ENCODE data around the gene A2M.
A peak's percentile ranks its signal among the peaks of the same experiment; 100 is the strongest.

Gene A2M

DNA sequence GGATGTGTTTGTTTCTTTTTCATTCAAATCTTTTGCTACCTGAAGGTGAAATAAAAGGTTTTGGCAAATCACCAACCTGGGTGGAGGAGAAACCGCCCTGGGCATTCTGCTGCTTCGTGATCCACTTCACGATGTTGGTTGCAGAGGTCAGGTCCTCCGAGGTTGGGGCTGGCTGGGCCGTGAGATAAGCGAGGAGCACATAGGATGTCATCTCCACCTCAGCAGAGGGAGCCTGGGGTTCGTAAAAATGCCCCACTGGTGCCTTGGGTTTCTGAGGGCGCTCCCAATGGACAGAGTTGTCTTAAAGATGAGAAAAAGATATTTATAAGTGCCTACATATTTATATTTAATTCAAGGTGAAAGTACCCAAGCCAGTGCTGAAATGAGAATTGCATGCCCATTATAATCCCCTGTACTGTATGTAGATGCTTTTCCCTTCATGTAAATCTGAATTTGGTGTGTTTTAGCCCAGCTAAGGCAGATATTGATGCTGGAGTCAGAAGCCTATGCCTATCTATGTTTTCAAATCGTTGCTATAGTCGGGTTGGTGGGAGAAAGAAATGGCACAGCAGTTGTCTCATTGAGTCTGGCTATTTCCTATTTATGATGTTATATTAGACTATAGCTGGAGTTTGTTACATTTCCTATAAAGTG lies 41.1 kb downstream of the A2M start:
- DNase-seq (ENCODE audit: low read depth, low spot score) = no peak

DNA sequence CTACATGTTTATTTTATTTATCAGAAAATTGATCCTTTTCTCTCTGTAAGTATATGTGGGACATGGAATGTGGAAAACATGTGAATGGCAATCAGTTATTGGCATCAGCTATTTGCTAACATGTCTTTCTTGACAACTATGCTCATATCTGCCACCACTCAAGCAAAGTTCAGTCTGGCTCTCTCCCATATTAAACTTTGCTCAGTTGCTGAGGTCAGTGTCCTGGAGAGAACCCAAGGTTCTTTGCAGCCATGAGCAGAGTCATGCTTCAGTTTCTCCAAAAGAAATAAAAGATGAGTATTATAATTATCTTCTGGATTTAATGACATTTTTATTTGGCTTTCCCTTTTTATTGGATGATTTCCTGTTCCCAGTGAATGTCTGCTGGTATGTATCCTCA lies 42.6 kb downstream of the A2M start:
- DNase-seq (ENCODE audit: low read depth, low spot score) = no peak

DNA sequence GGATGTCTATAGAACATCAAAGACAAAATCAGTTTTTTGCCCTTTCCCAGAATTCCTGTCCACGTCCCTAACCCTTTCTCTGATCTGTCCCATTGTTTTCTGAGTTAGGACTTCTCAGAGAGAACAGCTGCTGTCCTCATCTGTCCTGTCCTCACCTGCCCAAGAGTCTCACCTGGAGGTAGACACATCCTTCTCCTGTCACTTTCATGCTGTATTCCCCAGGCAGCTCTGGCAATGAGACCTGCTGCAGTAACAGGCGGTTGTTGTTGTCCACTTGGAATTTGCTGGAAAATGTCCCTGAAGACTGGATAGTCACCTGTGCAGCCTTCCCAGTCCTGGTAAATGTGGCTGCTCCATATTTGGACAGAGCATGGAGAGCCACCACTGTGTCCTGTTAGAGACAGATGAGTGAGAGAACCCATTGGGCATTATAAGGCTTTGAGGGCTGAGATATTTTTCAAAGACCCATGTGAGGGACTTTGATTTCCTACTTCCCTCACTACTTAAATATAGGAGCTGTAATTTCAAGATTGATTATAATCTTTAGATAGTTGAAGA lies 43.2 kb downstream of the A2M start:
- no peak for DNase-seq (ENCODE audit: low read depth, low spot score)

DNA sequence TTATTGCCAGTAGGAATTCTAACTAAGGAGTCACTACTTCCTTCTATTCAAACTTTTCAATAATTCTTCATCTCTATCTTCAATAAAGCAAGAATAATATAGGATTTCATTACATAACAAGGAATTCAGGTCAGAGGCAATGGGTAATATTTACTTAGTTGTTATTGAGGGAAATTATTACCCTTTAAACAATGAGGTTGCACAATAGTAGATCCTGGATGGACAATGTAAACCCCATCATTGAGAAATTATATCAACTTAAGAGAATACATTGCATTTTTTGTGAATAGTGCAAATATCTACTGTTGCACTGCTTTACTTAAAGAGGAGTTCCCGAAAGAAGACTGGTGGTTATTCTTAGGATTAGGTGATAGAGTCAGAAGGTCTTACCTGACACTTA lies 43.8 kb downstream of the A2M start:
- DNase-seq (ENCODE audit: low read depth, low spot score) = no peak

DNA sequence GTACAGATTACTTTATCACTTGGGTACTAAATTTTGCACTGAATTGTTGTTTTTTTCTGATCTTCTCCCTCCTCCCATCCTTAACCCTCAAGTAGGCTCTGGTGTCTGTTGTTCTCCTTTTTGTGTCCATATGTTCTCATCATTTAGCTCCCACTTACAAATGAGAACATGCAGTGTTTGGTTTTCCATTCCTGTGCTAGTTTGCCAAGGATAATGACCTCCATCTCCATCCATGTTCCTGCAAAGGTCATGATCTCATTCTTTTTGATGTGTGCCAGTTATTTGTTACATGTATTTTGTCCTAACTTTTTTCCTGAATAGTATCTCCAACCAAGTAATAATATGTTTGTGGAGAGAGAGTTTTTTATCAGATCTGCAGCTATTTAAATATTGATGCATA lies 44.2 kb downstream of the A2M start:
- no peak for DNase-seq (ENCODE audit: low read depth, low spot score)

DNA sequence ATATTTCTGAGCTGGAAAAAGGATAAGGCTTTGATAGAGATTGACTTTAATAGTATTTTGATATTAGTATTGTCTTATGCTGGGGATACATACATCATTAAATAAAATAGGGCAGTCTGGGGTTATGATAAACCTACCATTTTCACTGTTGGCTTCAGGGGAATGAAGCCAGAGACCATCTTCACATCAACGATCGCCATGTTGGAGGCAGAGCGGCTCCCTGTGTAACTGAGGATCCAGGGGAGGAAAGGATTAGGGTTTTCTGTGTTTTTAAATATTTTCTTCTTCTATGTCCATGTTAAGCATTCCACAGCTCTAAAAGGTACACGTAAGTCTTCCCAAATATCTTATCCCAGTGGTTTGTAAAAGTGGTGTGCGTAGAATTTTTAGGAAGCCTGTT lies 45.4 kb downstream of the A2M start:
- DNase-seq (ENCODE audit: low read depth, low spot score) = no peak

DNA sequence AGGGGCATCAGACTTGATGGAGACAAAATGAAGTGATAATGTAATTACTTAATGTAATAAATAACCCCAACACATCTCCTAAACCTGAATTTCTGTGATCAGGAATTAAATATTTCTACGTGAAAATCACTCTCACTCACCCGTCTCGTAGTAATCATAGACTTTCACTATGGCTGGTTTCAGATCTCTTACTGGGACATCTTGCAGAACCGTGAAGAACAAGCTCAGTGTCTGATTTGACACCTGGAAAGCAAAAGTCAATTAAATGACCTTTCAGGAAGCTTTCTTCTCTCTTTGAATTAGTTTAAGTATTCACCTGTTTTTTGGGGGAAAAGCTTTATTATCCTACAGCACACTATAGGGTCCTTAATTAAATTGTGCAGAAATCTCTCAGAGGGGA lies 47.1 kb downstream of the A2M start:
- DNase-seq (ENCODE audit: low read depth, low spot score) = no peak

DNA sequence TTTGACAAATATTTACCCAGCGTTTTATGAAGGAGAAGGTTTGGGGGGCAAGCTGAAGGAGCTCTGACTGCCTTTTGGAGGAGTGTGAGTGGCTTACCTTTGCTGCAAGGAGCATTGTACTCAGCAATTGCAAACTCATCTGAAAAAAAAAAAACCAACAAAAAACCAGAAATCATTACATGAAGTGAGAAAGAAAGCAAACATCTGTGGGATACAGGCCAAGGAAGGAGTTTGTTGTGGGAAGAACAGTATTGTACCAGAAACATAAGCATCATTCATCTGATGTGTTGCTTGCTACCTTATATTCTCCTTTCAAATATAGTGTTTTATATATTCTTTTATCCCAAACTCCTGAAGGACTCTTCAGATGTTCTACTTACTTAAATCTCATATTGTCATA lies 47.6 kb downstream of the A2M start:
- DNase-seq (ENCODE audit: low read depth, low spot score) = no peak

DNA sequence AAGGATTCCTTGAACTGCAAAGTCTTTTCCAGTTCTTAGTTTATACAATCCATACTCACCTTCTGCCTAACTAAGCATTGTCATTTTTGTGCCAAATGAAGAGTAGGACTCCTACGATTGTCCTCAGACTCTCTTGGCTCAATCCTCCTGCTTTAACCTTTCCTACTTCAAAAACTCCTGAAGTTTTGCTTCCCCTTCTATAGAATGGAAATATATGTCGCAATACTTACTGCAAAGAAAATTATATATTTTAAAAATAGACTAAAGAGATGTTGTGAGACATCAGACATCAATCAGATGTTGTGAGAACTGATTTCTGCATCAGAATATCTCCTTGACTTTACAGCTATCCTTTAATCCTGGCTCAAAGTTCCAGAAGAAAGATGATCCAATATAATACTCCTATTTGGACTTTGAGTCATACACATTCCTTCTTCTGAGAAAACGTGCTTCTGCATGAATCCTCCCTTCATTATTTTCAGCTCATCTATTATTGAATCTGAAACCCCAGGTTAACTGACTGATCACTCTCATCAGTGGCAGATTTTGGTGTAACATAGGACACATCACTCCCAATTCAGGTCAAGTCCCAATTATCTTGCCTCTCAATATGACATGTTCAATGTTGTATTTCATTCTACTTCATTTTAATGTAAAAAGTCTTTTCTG lies 48.8 kb downstream of the A2M start:
- DNase-seq (ENCODE audit: low read depth, low spot score) = no peak

DNA sequence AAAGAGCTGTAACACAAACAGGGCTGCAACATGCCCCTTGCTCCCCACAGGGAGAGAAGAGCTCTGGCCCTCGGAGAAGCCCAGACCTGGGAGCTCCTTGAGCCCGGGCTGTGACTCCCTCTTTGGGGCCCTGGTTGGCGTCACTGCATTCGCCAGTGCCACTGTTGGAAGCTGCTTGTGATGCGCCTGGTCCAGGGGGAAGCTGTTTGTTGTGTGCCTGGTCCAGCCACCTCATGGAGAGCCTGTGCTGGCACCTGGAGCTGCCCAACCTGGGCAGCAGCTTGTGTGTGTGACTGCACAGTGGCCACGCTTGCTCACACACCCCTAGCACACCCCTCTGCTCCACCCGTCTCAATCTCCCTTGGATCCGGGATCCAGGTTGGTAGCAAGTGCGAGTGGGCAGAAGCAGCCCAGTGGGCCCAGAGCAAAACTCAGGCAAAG lies 49.5 kb downstream of the A2M start:
- no peak for DNase-seq (ENCODE audit: low read depth, low spot score)

DNA sequence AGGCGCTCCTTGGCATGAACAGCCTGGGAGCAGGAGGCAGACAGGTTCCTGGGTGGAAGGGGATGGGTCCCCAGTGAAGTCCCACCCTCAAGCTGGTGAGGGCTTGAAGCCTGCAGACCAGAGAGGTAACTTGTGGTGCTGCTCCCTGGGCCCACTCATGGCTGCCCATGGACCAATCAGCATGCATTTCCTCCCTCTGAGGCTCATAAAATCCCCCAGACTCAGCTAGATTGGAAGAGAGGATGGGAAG lies 50.2 kb downstream of the A2M start:
- no peak for DNase-seq (ENCODE audit: low read depth, low spot score)

DNA sequence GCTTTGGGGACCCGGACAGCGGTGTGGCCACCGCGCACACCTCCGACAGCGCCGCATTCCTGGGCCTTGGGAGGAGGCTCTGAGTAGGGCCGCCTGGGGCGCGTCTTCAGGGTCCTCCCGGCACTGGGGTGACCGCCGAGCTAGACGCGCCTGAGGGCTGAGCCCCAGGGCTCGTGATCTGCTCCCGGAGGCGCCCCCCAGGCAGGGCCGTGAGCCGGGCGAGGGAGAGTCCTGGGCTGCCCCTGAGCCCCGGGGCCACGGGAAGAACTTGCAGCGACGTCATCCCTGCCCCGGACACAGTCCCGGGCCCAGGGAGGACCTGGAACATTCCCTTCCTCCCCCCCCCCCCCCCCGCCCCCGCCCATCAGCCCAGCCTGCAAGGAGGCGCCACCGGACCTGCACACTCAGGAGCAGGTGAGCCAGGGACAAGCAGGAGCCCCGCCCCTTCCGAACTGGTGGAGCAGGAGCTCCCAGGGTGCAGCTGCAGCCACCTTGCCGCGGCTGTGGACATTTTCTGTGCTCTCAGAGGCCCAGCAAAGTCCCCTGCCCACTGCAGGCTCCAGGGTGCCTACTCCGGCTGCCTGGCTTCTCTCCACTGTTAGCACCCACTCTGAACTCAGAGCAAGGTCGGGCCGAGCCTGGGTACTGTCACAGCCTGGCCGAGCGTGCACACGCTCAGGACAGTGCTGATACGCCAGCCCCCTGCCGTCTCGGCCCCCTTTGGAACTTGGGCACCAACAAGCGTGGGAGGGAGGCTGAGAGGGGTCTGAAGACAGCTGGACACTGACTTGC lies 50.7 kb downstream of the A2M start:
- no peak for DNase-seq (ENCODE audit: low read depth, low spot score)

DNA sequence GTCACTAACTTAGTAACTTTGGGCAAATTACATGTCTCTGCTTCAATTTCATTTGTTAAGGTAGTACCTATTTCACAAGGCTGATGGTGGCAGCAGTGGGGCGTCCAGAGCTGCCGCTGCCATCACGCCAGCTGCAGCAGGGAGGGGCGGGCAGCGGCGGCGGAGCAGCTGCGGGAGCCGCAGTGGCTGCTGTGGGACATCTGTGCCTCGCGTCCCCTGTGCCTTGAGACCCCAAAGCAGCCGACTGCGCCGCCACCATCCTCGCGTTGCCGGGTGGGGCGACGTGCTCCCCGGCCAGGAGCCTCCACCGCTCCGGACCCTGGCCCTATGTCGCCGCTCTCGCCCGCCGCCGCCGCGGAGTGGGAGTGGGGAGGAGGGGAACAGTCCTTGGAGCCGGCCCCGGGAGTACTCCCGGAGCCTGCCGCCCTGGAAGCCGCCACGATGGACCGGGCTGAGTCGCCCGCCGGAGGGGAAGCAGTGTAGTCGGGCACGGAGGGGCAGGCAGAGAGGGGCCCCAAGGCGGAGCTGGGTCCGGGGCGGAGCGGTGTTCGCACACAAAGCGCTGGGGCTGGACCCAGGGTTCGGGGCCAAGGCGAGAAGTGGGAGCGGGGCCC lies 51.4 kb downstream of the A2M start:
- no peak for DNase-seq (ENCODE audit: low read depth, low spot score)

DNA sequence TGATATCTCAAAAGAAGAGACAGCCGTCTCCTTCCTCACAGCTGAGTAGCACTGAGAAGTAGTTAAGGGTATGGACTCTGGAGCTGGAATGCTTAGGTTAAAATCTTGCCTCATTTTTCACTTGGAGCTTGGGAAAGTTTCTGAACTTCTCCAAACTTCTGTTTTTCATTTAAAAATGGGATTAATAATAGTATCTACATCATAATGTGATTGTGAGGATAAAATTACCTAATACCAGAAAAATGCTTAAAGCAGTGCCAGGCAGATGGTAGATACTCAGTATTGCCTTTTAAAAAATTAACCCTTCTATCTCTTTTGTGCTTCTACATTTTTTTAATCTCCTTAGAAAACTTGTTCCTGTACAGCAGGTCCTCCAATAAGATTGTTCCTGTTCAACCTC lies 63.1 kb downstream of the A2M start:
- DNase-seq (ENCODE audit: low read depth, low spot score) = no peak

DNA sequence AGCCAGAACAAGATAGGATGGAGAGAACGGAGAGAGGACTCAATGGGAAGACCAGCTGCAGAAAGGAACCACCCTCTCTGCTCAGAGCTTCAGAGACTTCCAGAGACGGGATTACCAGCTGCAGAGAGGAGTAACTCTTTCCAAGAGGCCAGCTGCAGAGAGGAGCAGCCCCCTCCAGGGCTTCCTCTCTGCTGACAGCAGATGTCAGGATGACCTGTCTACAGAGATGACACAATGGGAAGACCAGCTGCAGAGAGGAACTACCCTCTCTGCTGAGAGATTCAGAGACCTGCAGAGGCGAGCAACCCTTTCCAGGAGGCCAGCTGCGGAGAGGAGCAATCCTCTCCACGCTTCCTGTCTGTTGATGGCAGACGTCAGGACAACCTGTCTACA lies 64.6 kb downstream of the A2M start:
- no peak for DNase-seq (ENCODE audit: low read depth, low spot score)

DNA sequence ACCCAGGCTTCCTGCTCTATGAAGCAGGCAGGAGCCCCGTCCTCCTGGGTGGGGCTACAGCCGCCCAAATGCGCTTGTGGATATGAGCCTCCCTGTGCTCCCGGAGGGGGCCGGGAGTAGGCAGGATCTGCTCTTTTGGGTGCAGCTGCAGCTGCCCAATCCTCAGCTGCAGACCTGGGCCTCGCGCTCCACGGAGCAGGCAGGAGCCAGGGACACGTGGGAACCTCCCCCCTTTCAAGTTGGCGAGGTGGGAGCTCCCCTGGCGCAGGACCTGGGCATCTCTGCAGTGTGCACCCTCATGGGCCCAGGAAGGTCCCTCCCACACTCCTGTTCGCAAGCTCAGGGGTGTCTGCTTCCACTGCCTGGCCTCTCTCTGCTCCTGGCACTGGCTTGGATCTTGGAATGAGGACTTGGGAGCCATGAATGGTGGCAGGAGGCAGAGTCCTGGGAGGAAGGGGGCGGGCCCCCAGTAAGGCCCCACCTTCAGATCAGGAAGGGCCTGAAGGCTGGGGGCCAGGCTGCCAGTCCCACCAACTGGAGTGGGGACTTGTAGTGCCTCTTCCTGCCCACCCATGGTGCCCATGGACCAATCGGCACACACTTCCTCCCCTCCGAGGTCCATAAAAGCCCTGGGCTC lies 65.1 kb downstream of the A2M start:
- no peak for DNase-seq (ENCODE audit: low read depth, low spot score)

DNA sequence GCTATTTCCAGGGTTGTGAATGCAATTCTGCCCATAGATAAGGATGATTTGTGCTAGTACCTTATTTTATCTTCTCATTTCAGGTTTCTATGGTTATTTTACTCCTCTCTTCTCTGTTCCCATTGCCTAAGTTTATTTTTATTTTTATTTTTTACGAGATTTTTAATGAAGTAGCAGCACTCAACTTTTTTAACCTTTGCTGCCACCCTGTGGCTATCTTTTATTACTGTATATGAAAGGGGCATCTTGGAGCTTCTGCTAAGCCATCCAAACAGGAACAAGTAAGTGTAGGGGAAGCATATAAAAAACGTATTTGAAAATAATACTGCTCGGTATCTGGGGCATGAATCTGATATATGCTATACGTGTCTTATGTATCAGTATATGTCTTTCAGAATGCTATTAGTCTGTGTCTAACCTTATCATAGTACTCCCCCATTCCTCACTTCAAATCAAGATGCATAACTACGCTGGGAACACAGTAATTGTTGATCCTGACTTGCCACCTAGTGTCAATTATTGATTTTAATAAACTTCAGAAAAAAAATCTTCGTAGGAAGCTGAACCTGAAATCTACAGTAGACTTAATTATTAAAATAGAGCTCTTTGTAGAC lies 66.1 kb downstream of the A2M start:
- DNase-seq (ENCODE audit: low read depth, low spot score) = peak; percentile 20

DNA sequence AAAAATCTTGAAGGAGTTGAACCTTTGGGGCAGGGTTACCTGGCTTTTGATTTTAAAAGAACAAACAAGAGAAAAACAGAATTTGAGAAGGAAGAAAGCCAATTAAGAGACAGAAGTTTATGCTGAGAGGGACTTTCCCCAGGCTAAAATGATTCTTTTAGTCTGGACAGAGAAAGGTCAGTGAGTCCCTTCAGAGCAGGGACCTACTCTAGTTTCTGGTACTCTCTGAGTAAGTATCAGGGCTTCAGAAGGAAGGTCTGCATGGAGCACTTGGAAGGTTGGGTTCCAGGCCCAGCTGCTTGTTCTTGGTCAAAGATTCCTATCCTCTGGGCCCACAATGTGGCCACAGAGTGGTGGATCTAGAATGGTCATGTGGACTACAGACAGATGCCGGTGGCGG lies 66.8 kb downstream of the A2M start:
- DNase-seq (ENCODE audit: low read depth, low spot score) = no peak

DNA sequence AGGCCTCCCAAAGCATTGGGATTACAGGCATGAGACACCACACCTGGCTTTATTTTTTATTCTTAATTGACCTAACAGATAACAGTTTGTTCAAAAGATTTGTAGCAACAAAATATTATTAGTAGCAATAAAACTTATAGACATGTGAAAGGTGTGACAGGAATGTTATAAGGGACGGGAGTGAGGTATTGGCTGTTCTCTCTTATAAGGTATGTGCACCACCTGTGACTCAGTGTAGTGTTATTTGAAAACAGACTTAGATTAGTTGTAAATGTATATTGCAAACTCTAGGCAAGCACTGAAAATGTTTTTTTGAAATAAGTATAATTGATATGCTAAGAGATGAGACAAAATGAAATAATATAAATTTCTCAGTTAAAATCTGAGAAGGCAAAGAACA lies 68.6 kb downstream of the A2M start:
- DNase-seq (ENCODE audit: low read depth, low spot score) = no peak

DNA sequence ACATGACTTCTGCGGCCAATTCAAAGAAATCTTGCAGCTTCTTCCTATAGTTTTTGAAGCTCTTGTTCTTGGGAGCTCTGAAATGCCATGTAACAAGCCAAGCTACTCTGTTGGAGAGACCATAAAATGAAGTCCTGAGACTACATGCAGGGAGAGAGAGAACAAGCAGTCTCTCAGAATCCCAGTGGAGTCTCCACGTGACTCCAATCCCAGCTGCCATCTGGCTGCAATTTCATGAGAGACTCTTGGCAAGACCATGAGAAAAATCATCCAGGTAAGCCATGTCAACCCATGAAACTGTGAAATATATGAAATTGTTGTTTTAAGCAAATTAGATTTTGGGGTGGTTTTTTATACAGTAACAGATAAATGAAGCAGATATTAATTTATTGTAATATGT lies 72.0 kb downstream of the A2M start:
- DNase-seq (ENCODE audit: low read depth, low spot score) = no peak

DNA sequence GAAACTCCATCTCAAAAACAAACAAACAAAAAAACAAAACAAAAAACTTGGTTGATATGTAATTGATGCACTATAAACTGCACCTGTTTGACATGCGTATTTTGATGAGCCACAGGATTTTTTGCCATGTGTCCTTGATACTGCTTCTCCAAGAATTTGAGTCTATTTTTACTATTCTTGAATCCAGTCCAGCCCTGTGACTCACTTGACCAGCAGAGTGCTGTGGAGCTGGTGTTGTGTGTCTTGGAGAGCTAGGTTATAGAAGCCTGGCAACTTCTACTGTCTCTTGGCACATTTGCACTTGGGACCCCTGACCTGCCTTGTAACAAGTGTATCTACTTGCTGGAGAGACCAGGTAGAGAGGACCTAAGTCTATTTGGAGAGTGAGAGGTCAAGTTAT lies 74.4 kb downstream of the A2M start:
- no peak for DNase-seq (ENCODE audit: low read depth, low spot score)

Measured in smooth muscle cell of the brain vasculature (primary cell).